HepG2 (cell line): Measurements from ENCODE around the gene PPP4R4. TPM values are rescaled to one million over a fixed set of nuclear protein-coding genes. Genes with fewer than 3 reads are reported as not detected.
A peak's percentile ranks its signal among the peaks of the same experiment; 100 is the strongest.

Experiments
- GFI1 ChIP-seq: sonication (generic); formaldehyde crosslinking; IDR thresholded peaks from 2 replicates; pipeline ENCODE4 v1.5.0; 2020; ENCODE audit warnings: missing genetic modification reagents, mild to moderate bottlenecking, borderline replicate concordance
- KLF15 ChIP-seq: sonication (generic); formaldehyde crosslinking; IDR thresholded peaks from 2 replicates; pipeline ENCODE4 v1.8.1; 2023; ENCODE audit warnings: borderline replicate concordance, mild to moderate bottlenecking, inconsistent platforms, missing genetic modification reagents, mixed read lengths
- NFATC3 ChIP-seq: sonication (generic); formaldehyde crosslinking; IDR thresholded peaks from 2 replicates; pipeline ENCODE4 v1.5.1; 2020; ENCODE audit warnings: mild to moderate bottlenecking, missing genetic modification reagents
- ONECUT2 ChIP-seq: sonication (generic); formaldehyde crosslinking; IDR thresholded peaks from 2 replicates; pipeline ENCODE4 v1.4.0; 2020; ENCODE audit warnings: missing genetic modification reagents
- PHB2 ChIP-seq: fragments of 450-650 bp; IDR thresholded peaks from 2 replicates; pipeline ENCODE4 v1.6.1; 2018; ENCODE audit not compliant: partially characterized antibody
- SALL1 ChIP-seq: sonication (generic); formaldehyde crosslinking; IDR thresholded peaks from 2 replicates; pipeline ENCODE4 v1.8.0; 2022; ENCODE audit warnings: mild to moderate bottlenecking, missing genetic modification reagents
- ZFP36 ChIP-seq: fragments of 150-350 bp; IDR thresholded peaks from 2 replicates; pipeline ENCODE4 v1.6.1; 2018; ENCODE audit warnings: borderline replicate concordance, low read length, low read depth; ENCODE audit not compliant: partially characterized antibody
- ZNF335 ChIP-seq: sonication (generic); formaldehyde crosslinking; IDR thresholded peaks from 2 replicates; pipeline ENCODE4 v1.4.0; 2020; ENCODE audit warnings: missing genetic modification reagents
- ZNF367 ChIP-seq: sonication (generic); formaldehyde crosslinking; IDR thresholded peaks from 2 replicates; pipeline ENCODE4 v1.4.0; 2020; ENCODE audit warnings: missing genetic modification reagents, borderline replicate concordance
- ZNF530 ChIP-seq: sonication (generic); formaldehyde crosslinking; IDR thresholded peaks from 2 replicates; pipeline ENCODE4 v1.5.0; 2020; ENCODE audit warnings: low read depth, mild to moderate bottlenecking, missing genetic modification reagents
- ZNF567 ChIP-seq: sonication (generic); formaldehyde crosslinking; IDR thresholded peaks from 2 replicates; pipeline ENCODE4 v1.8.1; 2023; ENCODE audit warnings: mild to moderate bottlenecking, missing genetic modification reagents, borderline replicate concordance
- ZNF652 ChIP-seq: IDR thresholded peaks from 2 replicates; pipeline ENCODE4 v1.6.1; 2016; ENCODE audit warnings: low read depth, borderline replicate concordance
- ZNF792 ChIP-seq: IDR thresholded peaks from 2 replicates; pipeline ENCODE4 v1.6.1; 2016
- ZSCAN21 ChIP-seq: sonication (generic); formaldehyde crosslinking; IDR thresholded peaks from 2 replicates; pipeline ENCODE4 v1.8.0; 2022; ENCODE audit warnings: mild to moderate bottlenecking, missing genetic modification reagents, moderate library complexity, borderline replicate concordance
- polyA plus RNA-seq, 8 experiments: library from polyadenylated mRNA; depleted of rRNA in 3 of 8; stranded (reverse) in 7 of 8; unstranded in 1 of 8; fragments of >200 nt; fragmentation: Illumina TruSeq in 4 of 8; extraction: Trizol in 4 of 8; gene quantifications; 2 replicates each; pipeline versions ENCODE4 v1.2.1 to v1.2.3, GENCODE V29; 2011 to 2016; ENCODE audit warnings: low read depth in 4 of 8, missing spikeins in 1 of 8, mixed read lengths in 1 of 8; ENCODE audit not compliant: insufficient read depth in 1 of 8
- total RNA-seq, 5 experiments: library from RNA; depleted of rRNA; stranded (reverse); fragments of >200 nt; fragmentation: Illumina TruSeq; extraction: Trizol; gene quantifications; 2 replicates each; pipeline ENCODE4 v1.2.3, GENCODE V29; 2016; ENCODE audit warnings: low read depth in 1 of 5
- TF ChIP-seq, protein P1 (sequence below): sonication (generic); formaldehyde crosslinking; IDR thresholded peaks from 2 replicates; pipeline ENCODE4 v1.5.0; 2020; ENCODE audit warnings: mild to moderate bottlenecking, missing genetic modification reagents, borderline replicate concordance
- TF ChIP-seq, protein P2 (sequence below): sonication (generic); formaldehyde crosslinking; IDR thresholded peaks from 2 replicates; pipeline ENCODE4 v1.4.0; 2020; ENCODE audit warnings: missing genetic modification reagents, low read depth, mild to moderate bottlenecking, borderline replicate concordance
- TF ChIP-seq, protein P3 (sequence below): IDR thresholded peaks from 2 replicates; pipeline ENCODE4 v1.6.1; 2018; ENCODE audit warnings: missing genetic modification reagents
- TF ChIP-seq, protein P4 (sequence below): sonication (generic); formaldehyde crosslinking; IDR thresholded peaks from 2 replicates; pipeline ENCODE4 v1.4.0; 2020; ENCODE audit warnings: missing genetic modification reagents

The PPP4R4 gene
- total and polyA plus RNA-seq, 2 of the 13 experiments (the other 11 are each of a cell fraction or from before 2014, with no cell fraction given) = 9.5 to 19.8 TPM

DNA sequence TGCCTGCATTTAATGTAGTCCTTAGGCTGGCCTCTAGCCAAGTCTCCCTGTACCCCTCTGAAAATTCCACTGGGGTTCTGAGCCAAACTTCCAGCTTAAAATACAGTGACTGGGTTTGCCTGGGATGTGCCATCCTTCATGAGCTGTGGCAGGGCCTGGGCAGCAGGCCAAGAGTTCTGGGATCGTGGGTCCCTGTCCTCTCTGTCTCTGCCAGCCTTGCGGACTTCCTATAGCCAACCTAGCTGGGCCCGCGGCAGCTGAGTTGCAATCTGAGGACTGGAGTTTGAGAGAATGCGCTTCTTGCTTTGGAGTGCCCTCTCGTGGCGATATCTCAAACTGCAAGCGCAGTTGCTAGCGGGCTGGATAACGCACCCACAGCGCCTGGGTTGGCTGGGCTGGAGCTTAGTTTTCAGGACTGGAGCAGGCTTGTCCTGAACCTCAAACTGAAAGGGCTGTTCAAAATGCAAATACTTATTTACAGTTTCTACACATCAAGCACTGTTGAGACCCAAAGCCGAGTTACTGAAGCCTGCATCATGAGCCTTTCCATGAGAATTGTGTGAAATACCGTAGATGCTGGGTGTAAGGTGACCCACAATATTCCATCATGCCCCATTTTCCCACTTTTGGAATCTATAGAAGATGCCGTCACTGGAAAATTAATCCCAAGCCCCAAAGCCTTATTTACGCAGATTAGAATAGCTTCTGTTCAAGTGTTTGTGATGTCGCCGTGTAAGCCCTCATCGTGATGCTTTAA lies 37.4 kb upstream of the PPP4R4 start (continued):
- TF ChIP-seq, protein P1, sequence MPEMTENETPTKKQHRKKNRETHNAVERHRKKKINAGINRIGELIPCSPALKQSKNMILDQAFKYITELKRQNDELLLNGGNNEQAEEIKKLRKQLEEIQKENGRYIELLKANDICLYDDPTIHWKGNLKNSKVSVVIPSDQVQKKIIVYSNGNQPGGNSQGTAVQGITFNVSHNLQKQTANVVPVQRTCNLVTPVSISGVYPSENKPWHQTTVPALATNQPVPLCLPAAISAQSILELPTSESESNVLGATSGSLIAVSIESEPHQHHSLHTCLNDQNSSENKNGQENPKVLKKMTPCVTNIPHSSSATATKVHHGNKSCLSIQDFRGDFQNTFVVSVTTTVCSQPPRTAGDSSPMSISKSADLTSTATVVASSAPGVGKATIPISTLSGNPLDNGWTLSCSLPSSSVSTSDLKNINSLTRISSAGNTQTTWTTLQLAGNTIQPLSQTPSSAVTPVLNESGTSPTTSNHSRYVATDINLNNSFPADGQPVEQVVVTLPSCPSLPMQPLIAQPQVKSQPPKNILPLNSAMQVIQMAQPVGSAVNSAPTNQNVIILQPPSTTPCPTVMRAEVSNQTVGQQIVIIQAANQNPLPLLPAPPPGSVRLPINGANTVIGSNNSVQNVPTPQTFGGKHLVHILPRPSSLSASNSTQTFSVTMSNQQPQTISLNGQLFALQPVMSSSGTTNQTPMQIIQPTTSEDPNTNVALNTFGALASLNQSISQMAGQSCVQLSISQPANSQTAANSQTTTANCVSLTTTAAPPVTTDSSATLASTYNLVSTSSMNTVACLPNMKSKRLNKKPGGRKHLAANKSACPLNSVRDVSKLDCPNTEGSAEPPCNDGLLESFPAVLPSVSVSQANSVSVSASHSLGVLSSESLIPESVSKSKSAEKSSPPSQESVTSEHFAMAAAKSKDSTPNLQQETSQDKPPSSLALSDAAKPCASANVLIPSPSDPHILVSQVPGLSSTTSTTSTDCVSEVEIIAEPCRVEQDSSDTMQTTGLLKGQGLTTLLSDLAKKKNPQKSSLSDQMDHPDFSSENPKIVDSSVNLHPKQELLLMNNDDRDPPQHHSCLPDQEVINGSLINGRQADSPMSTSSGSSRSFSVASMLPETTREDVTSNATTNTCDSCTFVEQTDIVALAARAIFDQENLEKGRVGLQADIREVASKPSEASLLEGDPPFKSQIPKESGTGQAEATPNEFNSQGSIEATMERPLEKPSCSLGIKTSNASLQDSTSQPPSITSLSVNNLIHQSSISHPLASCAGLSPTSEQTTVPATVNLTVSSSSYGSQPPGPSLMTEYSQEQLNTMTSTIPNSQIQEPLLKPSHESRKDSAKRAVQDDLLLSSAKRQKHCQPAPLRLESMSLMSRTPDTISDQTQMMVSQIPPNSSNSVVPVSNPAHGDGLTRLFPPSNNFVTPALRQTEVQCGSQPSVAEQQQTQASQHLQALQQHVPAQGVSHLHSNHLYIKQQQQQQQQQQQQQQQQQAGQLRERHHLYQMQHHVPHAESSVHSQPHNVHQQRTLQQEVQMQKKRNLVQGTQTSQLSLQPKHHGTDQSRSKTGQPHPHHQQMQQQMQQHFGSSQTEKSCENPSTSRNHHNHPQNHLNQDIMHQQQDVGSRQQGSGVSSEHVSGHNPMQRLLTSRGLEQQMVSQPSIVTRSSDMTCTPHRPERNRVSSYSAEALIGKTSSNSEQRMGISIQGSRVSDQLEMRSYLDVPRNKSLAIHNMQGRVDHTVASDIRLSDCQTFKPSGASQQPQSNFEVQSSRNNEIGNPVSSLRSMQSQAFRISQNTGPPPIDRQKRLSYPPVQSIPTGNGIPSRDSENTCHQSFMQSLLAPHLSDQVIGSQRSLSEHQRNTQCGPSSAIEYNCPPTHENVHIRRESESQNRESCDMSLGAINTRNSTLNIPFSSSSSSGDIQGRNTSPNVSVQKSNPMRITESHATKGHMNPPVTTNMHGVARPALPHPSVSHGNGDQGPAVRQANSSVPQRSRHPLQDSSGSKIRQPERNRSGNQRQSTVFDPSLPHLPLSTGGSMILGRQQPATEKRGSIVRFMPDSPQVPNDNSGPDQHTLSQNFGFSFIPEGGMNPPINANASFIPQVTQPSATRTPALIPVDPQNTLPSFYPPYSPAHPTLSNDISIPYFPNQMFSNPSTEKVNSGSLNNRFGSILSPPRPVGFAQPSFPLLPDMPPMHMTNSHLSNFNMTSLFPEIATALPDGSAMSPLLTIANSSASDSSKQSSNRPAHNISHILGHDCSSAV = no peak
- TF ChIP-seq ZNF652 (CRISPR knock-in tag) (no peak), SALL1 (CRISPR knock-in tag) (peak; percentile 78), NFATC3 (CRISPR knock-in tag) (no peak), ZSCAN21 (CRISPR knock-in tag) (no peak), PHB2 (no peak), ZNF367 (CRISPR knock-in tag) (no peak), ONECUT2 (CRISPR knock-in tag) (no peak), GFI1 (CRISPR knock-in tag) (no peak; the same call in 1 of the 2 replicates), ZNF567 (no peak), ZNF530 (no peak), KLF15 (CRISPR knock-in tag) (no peak), ZNF792 (peak; percentile 52; the same call in 1 of the 2 replicates), ZNF335 (CRISPR knock-in tag) (no peak), ZFP36 (peak; percentile 55)
- TF ChIP-seq, protein P2, sequence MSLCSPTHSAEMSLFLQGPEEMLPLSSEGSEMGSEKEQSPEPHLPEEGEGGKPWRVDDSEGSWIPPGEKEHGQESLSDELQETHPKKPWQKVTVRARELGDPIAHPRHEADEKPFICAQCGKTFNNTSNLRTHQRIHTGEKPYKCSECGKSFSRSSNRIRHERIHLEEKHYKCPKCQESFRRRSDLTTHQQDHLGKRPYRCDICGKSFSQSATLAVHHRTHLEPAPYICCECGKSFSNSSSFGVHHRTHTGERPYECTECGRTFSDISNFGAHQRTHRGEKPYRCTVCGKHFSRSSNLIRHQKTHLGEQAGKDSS (CRISPR knock-in tag) = no peak
- TF ChIP-seq, protein P3, sequence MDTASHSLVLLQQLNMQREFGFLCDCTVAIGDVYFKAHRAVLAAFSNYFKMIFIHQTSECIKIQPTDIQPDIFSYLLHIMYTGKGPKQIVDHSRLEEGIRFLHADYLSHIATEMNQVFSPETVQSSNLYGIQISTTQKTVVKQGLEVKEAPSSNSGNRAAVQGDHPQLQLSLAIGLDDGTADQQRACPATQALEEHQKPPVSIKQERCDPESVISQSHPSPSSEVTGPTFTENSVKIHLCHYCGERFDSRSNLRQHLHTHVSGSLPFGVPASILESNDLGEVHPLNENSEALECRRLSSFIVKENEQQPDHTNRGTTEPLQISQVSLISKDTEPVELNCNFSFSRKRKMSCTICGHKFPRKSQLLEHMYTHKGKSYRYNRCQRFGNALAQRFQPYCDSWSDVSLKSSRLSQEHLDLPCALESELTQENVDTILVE = peak; percentile 66; the same call in 1 of the 2 replicates
- TF ChIP-seq, protein P4, sequence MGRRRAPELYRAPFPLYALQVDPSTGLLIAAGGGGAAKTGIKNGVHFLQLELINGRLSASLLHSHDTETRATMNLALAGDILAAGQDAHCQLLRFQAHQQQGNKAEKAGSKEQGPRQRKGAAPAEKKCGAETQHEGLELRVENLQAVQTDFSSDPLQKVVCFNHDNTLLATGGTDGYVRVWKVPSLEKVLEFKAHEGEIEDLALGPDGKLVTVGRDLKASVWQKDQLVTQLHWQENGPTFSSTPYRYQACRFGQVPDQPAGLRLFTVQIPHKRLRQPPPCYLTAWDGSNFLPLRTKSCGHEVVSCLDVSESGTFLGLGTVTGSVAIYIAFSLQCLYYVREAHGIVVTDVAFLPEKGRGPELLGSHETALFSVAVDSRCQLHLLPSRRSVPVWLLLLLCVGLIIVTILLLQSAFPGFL (CRISPR knock-in tag) = no peak
